Astrocyte of the spinal cord (primary cell): ENCODE measurements around the gene SEC14L5.

Source experiments
- DNase-seq: peaks from one replicate; pipeline ENCODE4 v3.0.0; 2011; ENCODE audit warnings: low read depth, low spot score
- H3K4me3 ChIP-seq: 2 replicates; pipeline ENCODE4 v1.5.1; 2011; ENCODE audit warnings: low read depth, mild to moderate bottlenecking, low read length, moderate library complexity
- CTCF ChIP-seq: IDR thresholded peaks from 2 replicates; pipeline ENCODE4 v1.5.1; 2012; ENCODE audit warnings: low read depth, mild to moderate bottlenecking, low read length, inconsistent platforms
- in situ Hi-C: cut with HindIII; loops from 2 replicates; pipeline ENCODE4 v1.10.0; 2017; ENCODE audit warnings: low sequenced_read_pairs

SEC14L5 gene

GRCh38 chr16:4989391-4990006 is 31.4 kb downstream of the SEC14L5 start:
- no peak overlapping the region for H3K4me3 ChIP-seq
- TF ChIP-seq CTCF = no peak
- DNase-seq = no peak
- in situ Hi-C loops = no loop called here

- no peak for DNase-seq
- in situ Hi-C loops = no loop called here
- TF ChIP-seq CTCF = no peak
- H3K4me3 ChIP-seq = no peak overlapping the region
Measured at GRCh38 chr16:4990415-4990814, 32.3 kb downstream of the SEC14L5 start.

- DNase-seq = no peak
- no peak for TF ChIP-seq CTCF
- no peak overlapping the region for H3K4me3 ChIP-seq
- in situ Hi-C loops = no loop called here
Measured at GRCh38 chr16:4991754-4992153, 33.6 kb downstream of the SEC14L5 start.

GRCh38 chr16:4994719-4995434 is 36.7 kb downstream of the SEC14L5 start:
- in situ Hi-C loops = no loop called here
- H3K4me3 ChIP-seq = no peak overlapping the region
- TF ChIP-seq CTCF = no peak
- no peak for DNase-seq

- TF ChIP-seq CTCF = no peak
- in situ Hi-C loops = no loop called here
- no peak for DNase-seq
- H3K4me3 ChIP-seq = no peak overlapping the region
Measured at GRCh38 chr16:5000573-5001001, 42.5 kb downstream of the SEC14L5 start.

GRCh38 chr16:5001571-5001970 is 43.4 kb downstream of the SEC14L5 start:
- no peak overlapping the region for H3K4me3 ChIP-seq
- no peak for TF ChIP-seq CTCF
- in situ Hi-C loops = no loop called here
- DNase-seq = no peak
